Lung (tissue), 12 donors: Measurements from ENCODE around the gene CEACAM3. TPM values are rescaled to one million over a fixed set of nuclear protein-coding genes. Genes with fewer than 3 reads are reported as not detected.

Experiments
- ATAC-seq: fragments of 200-7000 bp; cut with Tn5 transposase; one replicate; pipeline ENCODE4 v1.9.1; 2020; ENCODE audit warnings: moderate number of reproducible peaks; ENCODE audit not compliant: insufficient read depth, low FRiP score
- DNase-seq, 3 donors: peaks; one replicate each; pipeline ENCODE4 v3.0.0-alpha.2; 2013 to 2017
- H3K27ac ChIP-seq, 2 donors: one replicate each; pipeline ENCODE4 v1.5.1; 2013; ENCODE audit warnings: mild to moderate bottlenecking in 2 of 2, moderate library complexity in 2 of 2, control low read depth in 1 of 2, inconsistent platforms in 1 of 2, low read depth in 1 of 2, low read length in 1 of 2
- H3K27me3 ChIP-seq, 3 donors: one replicate each; pipeline ENCODE4 v1.5.1; 2013; ENCODE audit warnings: low read length in 2 of 3; ENCODE audit not compliant: control insufficient read depth in 3 of 3, insufficient read depth in 3 of 3
- H3K36me3 ChIP-seq, 4 donors: one replicate each; pipeline ENCODE4 v1.5.1; 2013; ENCODE audit warnings: low read length in 4 of 4, mild to moderate bottlenecking in 1 of 4, moderate library complexity in 1 of 4; ENCODE audit not compliant: control insufficient read depth in 4 of 4, insufficient read depth in 4 of 4
- H3K4me1 ChIP-seq, 5 donors: one replicate each; pipeline ENCODE4 v1.5.1; 2013; ENCODE audit warnings: low read length in 5 of 5, mild to moderate bottlenecking in 2 of 5, moderate library complexity in 1 of 5; ENCODE audit not compliant: control insufficient read depth in 5 of 5, insufficient read depth in 5 of 5
- H3K4me3 ChIP-seq: one replicate; pipeline ENCODE4 v1.5.1; 2013; ENCODE audit warnings: mild to moderate bottlenecking, control low read depth, moderate library complexity
- H3K9ac ChIP-seq, 2 donors: one replicate each; pipeline ENCODE4 v1.5.1; 2013; ENCODE audit warnings: low read length in 2 of 2, control low read depth in 1 of 2; ENCODE audit not compliant: insufficient read depth in 1 of 2
- H3K9me3 ChIP-seq, 4 donors: one replicate each; pipeline ENCODE4 v1.5.1; 2013; ENCODE audit warnings: low read length in 3 of 4, mild to moderate bottlenecking in 1 of 4, moderate library complexity in 1 of 4; ENCODE audit not compliant: control insufficient read depth in 4 of 4, insufficient read depth in 3 of 4
- WGBS, 2 donors: extraction: QIAGEN DNeasy Blood & Tissue Kit; methylation state at CpG; one replicate each; pipeline ENCODE4 v1.1.7; 2013; 5-methylcytosine and 5-hydroxymethylcytosine counted together
- polyA plus RNA-seq, 2 donors: library from polyadenylated mRNA; stranded (reverse); fragments of 200-250 nt; gene quantifications; one replicate each; pipeline ENCODE4 v1.2.1, GENCODE V29; 2013
- total RNA-seq, 2 donors: library from RNA; depleted of rRNA in 1 of 2; stranded (reverse); fragments of >200 nt in 1 of 2; gene quantifications; one replicate each; pipeline ENCODE4 v1.2.1, GENCODE V29; 2014 to 2021
- TF ChIP-seq, protein P1 (sequence below): IDR thresholded peaks from 2 replicates; pipeline ENCODE4 v1.5.1; 2012; ENCODE audit warnings: mild to moderate bottlenecking; ENCODE audit errors: control extremely low read depth, extremely low read depth
- donor health status: control.
- donor health status: control.
- donor health status: Bipolar disorder and iron deficiency.
- donor health status: healthy.
- donor health status: DM: yes; HTN: yes; CAD: no.

Gene CEACAM3
- total and polyA plus RNA-seq, 4 donors = 1.2 to 21.9 (median 3.7) TPM

DNA sequence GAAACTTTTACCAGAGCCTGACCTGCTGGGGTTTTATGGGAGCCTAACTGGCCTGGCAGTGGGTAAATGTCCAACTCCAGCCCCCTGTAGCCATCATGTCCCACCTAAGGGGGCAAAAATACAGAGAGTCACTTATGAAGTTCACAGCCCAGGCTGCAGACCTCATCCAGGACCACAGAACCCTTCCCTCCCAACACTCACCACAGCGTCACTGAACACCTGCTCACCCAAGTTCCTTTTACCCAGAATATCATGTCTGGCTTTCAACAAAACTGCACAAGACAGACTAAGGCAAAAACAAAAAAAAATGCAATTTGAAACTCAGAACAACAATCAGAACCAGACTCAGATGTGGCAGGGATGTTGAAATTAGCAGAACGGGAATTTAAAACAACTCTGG is 6.4 kb downstream of the CEACAM3 start:
- DNase-seq (no peak), ATAC-seq (no peak)
- H3K27ac ChIP-seq = no peak overlapping the region
- 25 to 63% methylated on average over 2 of the region's 2 CpGs for WGBS, 2 donors
- H3K27me3 ChIP-seq = no peaks in the 10 kb centered on the region
- peaks cover 0 to 3% (median 0%) of the 10 kb centered on the region in 4 donors for H3K9me3 ChIP-seq
- peaks cover 0 to 2% (median 0%) of the 10 kb centered on the region in 5 donors for H3K4me1 ChIP-seq
- H3K4me3 ChIP-seq = no peak overlapping the region
- no peaks in the 10 kb centered on the region for H3K36me3 ChIP-seq
- H3K9ac ChIP-seq = no peak overlapping the region
- TF ChIP-seq, protein P1, sequence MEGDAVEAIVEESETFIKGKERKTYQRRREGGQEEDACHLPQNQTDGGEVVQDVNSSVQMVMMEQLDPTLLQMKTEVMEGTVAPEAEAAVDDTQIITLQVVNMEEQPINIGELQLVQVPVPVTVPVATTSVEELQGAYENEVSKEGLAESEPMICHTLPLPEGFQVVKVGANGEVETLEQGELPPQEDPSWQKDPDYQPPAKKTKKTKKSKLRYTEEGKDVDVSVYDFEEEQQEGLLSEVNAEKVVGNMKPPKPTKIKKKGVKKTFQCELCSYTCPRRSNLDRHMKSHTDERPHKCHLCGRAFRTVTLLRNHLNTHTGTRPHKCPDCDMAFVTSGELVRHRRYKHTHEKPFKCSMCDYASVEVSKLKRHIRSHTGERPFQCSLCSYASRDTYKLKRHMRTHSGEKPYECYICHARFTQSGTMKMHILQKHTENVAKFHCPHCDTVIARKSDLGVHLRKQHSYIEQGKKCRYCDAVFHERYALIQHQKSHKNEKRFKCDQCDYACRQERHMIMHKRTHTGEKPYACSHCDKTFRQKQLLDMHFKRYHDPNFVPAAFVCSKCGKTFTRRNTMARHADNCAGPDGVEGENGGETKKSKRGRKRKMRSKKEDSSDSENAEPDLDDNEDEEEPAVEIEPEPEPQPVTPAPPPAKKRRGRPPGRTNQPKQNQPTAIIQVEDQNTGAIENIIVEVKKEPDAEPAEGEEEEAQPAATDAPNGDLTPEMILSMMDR = no peak

DNA sequence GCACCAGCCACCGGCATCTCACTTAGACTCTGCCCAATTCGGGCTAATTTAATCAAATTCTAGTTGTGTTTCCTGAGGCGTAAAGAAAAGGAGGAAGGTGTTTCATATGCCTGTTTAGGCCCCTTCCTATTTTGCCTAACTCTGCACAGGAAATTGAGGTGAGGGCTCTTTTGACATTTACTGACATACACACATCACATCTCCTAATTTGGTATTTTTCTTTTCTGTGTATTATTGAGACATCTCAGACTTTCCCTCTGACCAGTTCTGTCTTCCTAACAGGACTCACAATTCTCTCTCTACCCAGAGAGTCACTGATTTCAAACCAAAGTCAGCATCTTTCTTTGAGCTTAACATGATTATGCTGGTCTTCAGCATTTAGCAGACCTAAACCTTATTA is 7.9 kb downstream of the CEACAM3 start:
- Histone ChIP-seq H3K4me1 (no peaks in the 10 kb centered on the region), H3K27ac (no peak overlapping the region), H3K9ac (no peak overlapping the region), H3K9me3 (peaks cover 0 to 3% (median 0%) of the 10 kb centered on the region in 4 donors), H3K36me3 (no peaks in the 10 kb centered on the region), H3K27me3 (no peaks in the 10 kb centered on the region), H3K4me3 (no peak overlapping the region)
- DNase-seq (no peak), ATAC-seq (no peak)
- 25 to 72% methylated on average over 3 of the region's 3 CpGs for WGBS, 2 donors
- TF ChIP-seq, protein P1 = no peak

DNA sequence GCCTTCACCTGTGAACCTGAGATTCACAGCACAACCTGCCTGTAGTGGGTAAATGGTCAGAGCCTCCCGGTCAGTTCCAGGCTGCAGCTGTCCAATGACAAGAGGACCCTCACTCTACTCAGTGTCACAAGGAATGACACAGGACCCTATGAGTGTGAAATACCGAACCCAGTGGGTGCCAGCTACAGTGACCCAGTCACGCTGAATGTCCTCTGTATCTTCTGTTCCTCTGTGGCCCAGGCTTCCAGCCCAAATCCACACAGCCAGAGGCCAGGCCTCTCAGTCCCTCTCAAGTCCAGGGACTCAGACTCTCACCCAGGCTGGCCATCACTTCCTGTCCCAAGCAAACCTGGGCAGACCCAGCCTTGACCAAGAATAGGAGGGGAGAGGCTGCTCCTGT is 10.8 kb downstream of the CEACAM3 start:
- Histone ChIP-seq H3K27me3 (no peaks in the 10 kb centered on the region), H3K9ac (no peak overlapping the region), H3K9me3 (peaks cover 0 to 3% (median 0%) of the 10 kb centered on the region in 4 donors), H3K4me3 (no peak overlapping the region), H3K27ac (no peak overlapping the region), H3K4me1 (no peaks in the 10 kb centered on the region), H3K36me3 (no peaks in the 10 kb centered on the region)
- TF ChIP-seq, protein P1 = no peak
- 84 to 96% methylated on average over 3 of the region's 3 CpGs for WGBS, 2 donors
- DNase-seq (no peak), ATAC-seq (no peak)
